ENCODE results near the gene GTF2H1.

The GTF2H1 gene

GRCh38 chr11:18371279-18371678 lies 48.9 kb downstream of the GTF2H1 start:
- CTCF ChIA-PET, result no interaction called here

GRCh38 chr11:18372201-18372600 lies 49.8 kb downstream of the GTF2H1 start:
- CTCF ChIA-PET, result no interaction called here

More at GRCh38 chr11:18371279-18371678, 48.9 kb downstream of the GTF2H1 start:
- no peak overlapping the region for H3K4me3 ChIP-seq (ENCODE audit: low read depth, low read length)
- POLR2A ChIA-PET, result interaction anchor here (1.6 kb wide), 1 partner anchor 23 kb away, joined by 8 read pairs; the partner anchor contains the start of gene LDHA
- DNase-seq (ENCODE audit: low read depth, low spot score), result no peak
- TF ChIP-seq CTCF (IDR thresholded peaks at IDR 0.05; ENCODE audit: insufficient read depth, low read length, missing control alignments), result no peak

GRCh38 chr11:18374956-18375355 lies 52.6 kb downstream of the GTF2H1 start:
- ChIA-PET POLR2A (interaction anchor here (1.0 to 1.1 kb wide), 2 partner anchors 8 to 20 kb away, joined by 3 to 4 read pairs; partner anchors contain the start of gene LDHA), CTCF (interaction anchor here (3.0 kb wide), 1 partner anchor 9 kb away, joined by 8 read pairs; no protein-coding TSS in a partner anchor)
- no peak for TF ChIP-seq CTCF (IDR thresholded peaks at IDR 0.05; ENCODE audit: insufficient read depth, low read length, missing control alignments)
- H3K4me3 ChIP-seq (ENCODE audit: low read depth, low read length), result no peak overlapping the region
- no peak for DNase-seq (ENCODE audit: low read depth, low spot score)

More at GRCh38 chr11:18372201-18372600, 49.8 kb downstream of the GTF2H1 start:
- no peak for DNase-seq (ENCODE audit: low read depth, low spot score)
- H3K4me3 ChIP-seq (ENCODE audit: low read depth, low read length), result no peak overlapping the region
- POLR2A ChIA-PET, result interaction anchor here (0.7 to 1.6 kb wide), 2 partner anchors 11 to 22 kb away, joined by 3 to 8 read pairs; partner anchors contain the start of gene LDHA
- TF ChIP-seq CTCF (IDR thresholded peaks at IDR 0.05; ENCODE audit: insufficient read depth, low read length, missing control alignments), result no peak

DNA sequence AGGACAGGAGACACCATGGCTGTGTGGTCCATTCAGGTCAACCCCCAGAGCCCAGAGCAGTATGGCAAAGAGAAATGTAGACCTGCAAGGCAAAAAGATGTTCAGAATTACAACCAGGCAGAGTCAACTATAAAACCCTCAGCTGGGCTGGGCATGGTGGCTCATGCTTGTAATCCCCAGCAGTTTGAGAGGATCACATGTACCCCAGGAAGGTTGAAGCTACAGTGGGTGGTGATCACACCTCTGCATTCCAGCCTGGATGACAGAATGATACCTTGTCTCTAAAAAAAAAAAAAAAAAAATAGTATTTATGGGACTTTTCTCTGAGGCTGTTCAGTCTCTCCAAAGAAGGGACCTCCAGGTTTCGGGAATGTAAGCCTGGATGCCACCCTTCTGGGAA lies 53.6 kb downstream of the GTF2H1 start:
- DNase-seq (ENCODE audit: low read depth, low spot score), result no peak
- ChIA-PET CTCF (interaction anchor here (3.0 kb wide), 1 partner anchor 8 kb away, joined by 8 read pairs; no protein-coding TSS in a partner anchor), POLR2A (no interaction called here)
- H3K4me3 ChIP-seq (ENCODE audit: low read depth, low read length), result no peak overlapping the region
- TF ChIP-seq CTCF (IDR thresholded peaks at IDR 0.05; ENCODE audit: insufficient read depth, low read length, missing control alignments), result no peak

GRCh38 chr11:18379201-18379600 lies 56.8 kb downstream of the GTF2H1 start:
- DNase-seq (ENCODE audit: low read depth, low spot score), result no peak
- ChIA-PET CTCF (interaction anchor here (0.9 to 1.0 kb wide), 2 partner anchors 15 to 135 kb away, joined by 3 read pairs; partner anchors contain the start of gene LDHA), POLR2A (interaction anchor here (1.1 kb wide), 1 partner anchor 17 kb away, joined by 3 read pairs; no protein-coding TSS in a partner anchor)
- H3K4me3 ChIP-seq (ENCODE audit: low read depth, low read length), result no peak overlapping the region
- TF ChIP-seq CTCF (IDR thresholded peaks at IDR 0.05; ENCODE audit: insufficient read depth, low read length, missing control alignments), result no peak

- CTCF ChIA-PET, result interaction anchor here (0.8 to 2.1 kb wide), 5 partner anchors 9 to 140 kb away, joined by 3 to 8 read pairs (median 3); partner anchors contain the start of gene LDHA
- no peak for TF ChIP-seq CTCF (IDR thresholded peaks at IDR 0.05; ENCODE audit: insufficient read depth, low read length, missing control alignments)
- POLR2A ChIA-PET, result interaction anchor here (0.6 to 6.5 kb wide), 9 partner anchors 9 to 143 kb away, joined by 3 to 226 read pairs (median 4); partner anchors contain the start of genes GTF2H1, HPS5, LDHA and TSG101
- H3K4me3 ChIP-seq (ENCODE audit: low read depth, low read length), result peak overlapping the region; percentile 4; the same call in 1 of the 2 replicates
- peak; percentile 90 for DNase-seq (ENCODE audit: low read depth, low spot score)
These were observed 61.2 kb downstream of the GTF2H1 start for GRCh38 chr11:18383388-18384156.
